Measurements from ENCODE around the gene MACF1.
"Not testable (repeated sequence)": the region's sequence is repeated elsewhere in the genome, so short reads cannot be mapped to it uniquely, and the experiment has no call there.

Gene MACF1

GRCh38 chr1:39473324-39473723 lies 268.8 kb downstream of the MACF1 start:
- no peak for DNase-seq

- DNase-seq: no peak
Measured at GRCh38 chr1:39474810-39475209, 270.3 kb downstream of the MACF1 start.

GRCh38 chr1:39475551-39475950 lies 271.1 kb downstream of the MACF1 start:
- DNase-seq: not testable (repeated sequence)

GRCh38 chr1:39478126-39478915 lies 273.8 kb downstream of the MACF1 start:
- DNase-seq: no peak

- no peak for DNase-seq
Measured at GRCh38 chr1:39481289-39481688, 276.8 kb downstream of the MACF1 start.

- no peak for DNase-seq
Measured at GRCh38 chr1:39483276-39483675, 278.8 kb downstream of the MACF1 start.

- no peak for DNase-seq
Measured at GRCh38 chr1:39484564-39484963, 280.1 kb downstream of the MACF1 start.

GRCh38 chr1:39485046-39485803 lies 280.7 kb downstream of the MACF1 start:
- no peak for DNase-seq

GRCh38 chr1:39488012-39488545 lies 283.6 kb downstream of the MACF1 start:
- no peak for DNase-seq

- DNase-seq: no peak
Measured at GRCh38 chr1:39488793-39489566, 284.5 kb downstream of the MACF1 start.

GRCh38 chr1:39489567-39490239 lies 285.2 kb downstream of the MACF1 start:
- DNase-seq: no peak

GRCh38 chr1:39490596-39491145 lies 286.2 kb downstream of the MACF1 start:
- peak; percentile 17 for DNase-seq

GRCh38 chr1:39491146-39491921 lies 286.8 kb downstream of the MACF1 start, which contains the start of gene BMP8A:
BMP8A (plus strand) TSS chr1:39491636; CDS start chr1:39491992, 356 bp downstream.
- peak; percentile 76 for DNase-seq

- DNase-seq: not testable (repeated sequence)
Measured at GRCh38 chr1:39492118-39493042, 287.9 kb downstream of the MACF1 start.

GRCh38 chr1:39493043-39493810 lies 288.7 kb downstream of the MACF1 start:
- DNase-seq: not testable (repeated sequence)

- no peak for DNase-seq
Measured at GRCh38 chr1:39494671-39495410, 290.3 kb downstream of the MACF1 start.

- DNase-seq: not testable (repeated sequence)
Measured at GRCh38 chr1:39496520-39496919, 292.0 kb downstream of the MACF1 start.

- no peak for DNase-seq
Measured at GRCh38 chr1:39497585-39497984, 293.1 kb downstream of the MACF1 start.

Data from CD4-positive, alpha-beta T cell treated with Interleukin-17A for 1 hour (primary cell).